ENCODE data around the gene ST7.
"Not testable (repeated sequence)": the region's sequence is repeated elsewhere in the genome, so short reads cannot be mapped to it uniquely, and the experiment has no call there.

Gene ST7

DNA sequence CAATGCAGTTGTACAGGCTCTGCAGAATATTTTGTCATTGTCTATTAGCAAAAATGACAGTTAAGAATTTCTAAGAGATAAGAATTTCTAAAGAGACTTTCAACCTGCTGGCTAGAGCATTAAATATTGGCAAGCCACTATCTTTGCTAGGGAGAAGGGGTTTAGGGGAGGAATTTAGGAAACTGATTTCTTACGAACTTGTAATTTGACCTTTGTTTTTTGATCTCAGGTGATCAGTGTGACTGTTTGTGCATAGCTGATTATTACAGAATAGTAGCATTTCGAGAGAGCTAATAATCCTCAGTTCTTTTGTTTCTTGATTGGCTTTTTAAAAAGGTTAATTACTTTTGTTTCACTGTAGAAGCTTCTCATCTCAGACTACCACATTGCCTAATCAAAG lies 68.1 kb downstream of the ST7 start:
- peaks cover 0 to 11% (median 9%) of the 10 kb centered on the region in 5 donors for H3K4me1 ChIP-seq (ENCODE audit: control insufficient read depth in 5 of 5, insufficient read depth in 5 of 5, low read length in 5 of 5)
- no peaks in the 10 kb centered on the region for H3K36me3 ChIP-seq (ENCODE audit: control insufficient read depth in 5 of 5, insufficient read depth in 5 of 5, low read length in 5 of 5)
- no peak overlapping the region for H3K4me3 ChIP-seq (ENCODE audit: low read depth in 1 of 5, low read length in 5 of 5)
- H3K27ac ChIP-seq (ENCODE audit: low read depth, low read length) = no peak overlapping the region
- no peak overlapping the region for H3K9ac ChIP-seq (ENCODE audit: low read length in 5 of 5)
- no peaks in the 10 kb centered on the region for H3K9me3 ChIP-seq (ENCODE audit: control insufficient read depth in 5 of 5, low read length in 5 of 5)
- no peaks in the 10 kb centered on the region for H3K27me3 ChIP-seq (ENCODE audit: control insufficient read depth in 5 of 5, insufficient read depth in 4 of 5, low read length in 5 of 5)

DNA sequence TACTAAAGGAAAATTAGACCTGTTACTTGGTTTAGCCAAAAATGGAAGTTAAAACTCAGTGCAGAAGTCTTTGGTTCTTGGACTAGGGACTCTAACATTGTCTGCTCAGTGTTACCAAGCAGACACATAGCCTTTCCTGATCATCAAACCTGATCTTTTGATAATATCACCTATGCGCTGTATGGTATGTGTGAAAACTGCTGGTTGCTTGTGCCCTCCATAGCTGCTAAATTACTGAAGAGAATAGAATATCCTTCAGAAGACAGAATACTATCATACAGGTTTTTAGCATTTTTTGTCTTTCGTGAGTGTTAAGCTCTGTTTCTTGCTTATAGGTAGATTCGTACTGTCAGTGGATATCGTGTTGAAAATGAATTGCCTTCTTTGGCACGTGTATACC lies 68.7 kb downstream of the ST7 start:
- H3K4me3 ChIP-seq (ENCODE audit: low read depth in 1 of 5, low read length in 5 of 5) = no peak overlapping the region
- H3K27ac ChIP-seq (ENCODE audit: low read depth, low read length) = no peak overlapping the region
- H3K9ac ChIP-seq (ENCODE audit: low read length in 5 of 5) = no peak overlapping the region
- no peaks in the 10 kb centered on the region for H3K27me3 ChIP-seq (ENCODE audit: control insufficient read depth in 5 of 5, insufficient read depth in 4 of 5, low read length in 5 of 5)
- no peaks in the 10 kb centered on the region for H3K36me3 ChIP-seq (ENCODE audit: control insufficient read depth in 5 of 5, insufficient read depth in 5 of 5, low read length in 5 of 5)
- no peaks in the 10 kb centered on the region for H3K9me3 ChIP-seq (ENCODE audit: control insufficient read depth in 5 of 5, low read length in 5 of 5)
- H3K4me1 ChIP-seq (ENCODE audit: control insufficient read depth in 5 of 5, insufficient read depth in 5 of 5, low read length in 5 of 5) = peaks cover 0 to 11% (median 9%) of the 10 kb centered on the region in 5 donors

- H3K27me3 ChIP-seq (ENCODE audit: control insufficient read depth in 5 of 5, insufficient read depth in 4 of 5, low read length in 5 of 5) = no peaks in the 10 kb centered on the region
- H3K4me3 ChIP-seq (ENCODE audit: low read depth in 1 of 5, low read length in 5 of 5) = no peak overlapping the region
- H3K9ac ChIP-seq (ENCODE audit: low read length in 5 of 5) = no peak overlapping the region
- no peaks in the 10 kb centered on the region for H3K9me3 ChIP-seq (ENCODE audit: control insufficient read depth in 5 of 5, low read length in 5 of 5)
- no peaks in the 10 kb centered on the region for H3K36me3 ChIP-seq (ENCODE audit: control insufficient read depth in 5 of 5, insufficient read depth in 5 of 5, low read length in 5 of 5)
- peaks cover 0 to 11% (median 9%) of the 10 kb centered on the region in 5 donors for H3K4me1 ChIP-seq (ENCODE audit: control insufficient read depth in 5 of 5, insufficient read depth in 5 of 5, low read length in 5 of 5)
- no peak overlapping the region for H3K27ac ChIP-seq (ENCODE audit: low read depth, low read length)
Observed at GRCh38 chr7:117023325-117023854, 70.1 kb downstream of the ST7 start.

GRCh38 chr7:117024811-117025210 lies 71.5 kb downstream of the ST7 start:
- Histone ChIP-seq H3K9me3 (ENCODE audit: control insufficient read depth in 5 of 5, low read length in 5 of 5) (peaks cover 0 to 6% (median 2%) of the 10 kb centered on the region in 5 donors), H3K4me1 (ENCODE audit: control insufficient read depth in 5 of 5, insufficient read depth in 5 of 5, low read length in 5 of 5) (peaks cover 0 to 9% (median 9%) of the 10 kb centered on the region in 5 donors), H3K9ac (ENCODE audit: low read length in 5 of 5) (no peak overlapping the region), H3K4me3 (ENCODE audit: low read depth in 1 of 5, low read length in 5 of 5) (no peak overlapping the region), H3K27me3 (ENCODE audit: control insufficient read depth in 5 of 5, insufficient read depth in 4 of 5, low read length in 5 of 5) (no peaks in the 10 kb centered on the region), H3K27ac (ENCODE audit: low read depth, low read length) (no peak overlapping the region), H3K36me3 (ENCODE audit: control insufficient read depth in 5 of 5, insufficient read depth in 5 of 5, low read length in 5 of 5) (no peaks in the 10 kb centered on the region)

DNA sequence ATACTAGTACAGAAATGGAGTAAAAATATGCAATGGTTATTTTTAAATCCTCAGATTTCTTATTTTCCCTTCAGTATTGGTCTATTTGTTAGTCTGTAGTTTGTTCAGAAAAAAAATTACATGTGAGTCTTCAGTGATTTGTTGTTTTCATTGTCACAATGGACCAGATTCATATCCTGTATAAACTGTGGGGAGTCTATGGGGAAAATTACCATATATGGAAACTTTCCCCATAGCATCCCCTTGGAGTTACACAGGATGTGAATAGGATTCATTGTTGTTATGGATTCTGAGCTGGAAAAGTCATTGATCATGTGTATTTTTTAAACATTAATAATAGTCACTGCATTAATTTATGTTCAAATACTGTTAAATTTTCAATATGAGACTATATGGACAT lies 72.6 kb downstream of the ST7 start:
- Histone ChIP-seq H3K27me3 (ENCODE audit: control insufficient read depth in 5 of 5, insufficient read depth in 4 of 5, low read length in 5 of 5) (no peaks in the 10 kb centered on the region), H3K27ac (ENCODE audit: low read depth, low read length) (no peak overlapping the region), H3K4me3 (ENCODE audit: low read depth in 1 of 5, low read length in 5 of 5) (no peak overlapping the region), H3K9ac (ENCODE audit: low read length in 5 of 5) (no peak overlapping the region), H3K4me1 (ENCODE audit: control insufficient read depth in 5 of 5, insufficient read depth in 5 of 5, low read length in 5 of 5) (no peaks in the 10 kb centered on the region), H3K36me3 (ENCODE audit: control insufficient read depth in 5 of 5, insufficient read depth in 5 of 5, low read length in 5 of 5) (no peaks in the 10 kb centered on the region), H3K9me3 (ENCODE audit: control insufficient read depth in 5 of 5, low read length in 5 of 5) (peaks cover 0 to 10% (median 2%) of the 10 kb centered on the region in 5 donors)

DNA sequence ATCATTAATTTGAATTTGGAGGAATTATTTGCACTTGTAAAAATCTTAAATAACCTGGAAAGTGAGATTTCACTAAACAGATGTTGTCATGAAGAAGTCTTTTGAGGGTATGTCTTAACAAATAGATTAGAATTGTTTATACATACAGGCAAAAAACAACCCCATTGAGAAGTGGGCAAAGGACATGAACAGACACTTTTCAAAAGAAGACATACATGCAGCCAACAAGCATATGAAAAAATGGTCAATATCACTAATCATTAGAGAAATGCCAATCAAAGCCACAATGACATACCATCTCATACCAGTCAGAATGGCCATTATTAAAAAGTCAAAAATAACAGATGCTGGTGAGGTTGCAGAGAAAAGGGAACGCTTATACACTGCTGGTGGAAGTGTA lies 77.0 kb downstream of the ST7 start:
- H3K27me3 ChIP-seq (ENCODE audit: control insufficient read depth in 5 of 5, insufficient read depth in 4 of 5, low read length in 5 of 5); H3K27ac ChIP-seq (ENCODE audit: low read depth, low read length); H3K36me3 ChIP-seq (ENCODE audit: control insufficient read depth in 5 of 5, insufficient read depth in 5 of 5, low read length in 5 of 5); H3K4me1 ChIP-seq (ENCODE audit: control insufficient read depth in 5 of 5, insufficient read depth in 5 of 5, low read length in 5 of 5); H3K4me3 ChIP-seq (ENCODE audit: low read depth in 1 of 5, low read length in 5 of 5); H3K9ac ChIP-seq (ENCODE audit: low read length in 5 of 5): not testable (repeated sequence)
- H3K9me3 ChIP-seq (ENCODE audit: control insufficient read depth in 5 of 5, low read length in 5 of 5) = peaks cover 0 to 10% (median 2%) of the 10 kb centered on the region in 5 donors

DNA sequence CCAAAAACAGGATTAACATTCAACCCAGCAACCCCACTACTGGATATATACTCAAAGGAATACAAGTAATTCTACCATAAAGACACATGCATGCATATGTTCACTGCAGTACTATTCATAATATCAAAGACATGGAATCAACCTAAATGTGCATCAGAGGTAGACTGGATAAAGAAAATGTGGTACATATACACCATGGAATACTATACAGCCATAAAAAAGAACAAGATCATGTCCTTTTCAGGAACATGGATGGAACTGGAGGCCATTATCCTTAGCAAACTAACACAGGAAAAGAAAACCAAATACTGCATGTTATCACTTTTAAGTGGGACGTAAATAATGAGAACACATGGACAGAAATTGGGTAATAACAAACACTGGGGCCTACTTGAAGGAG lies 77.5 kb downstream of the ST7 start:
- H3K36me3 ChIP-seq (ENCODE audit: control insufficient read depth in 5 of 5, insufficient read depth in 5 of 5, low read length in 5 of 5); H3K4me1 ChIP-seq (ENCODE audit: control insufficient read depth in 5 of 5, insufficient read depth in 5 of 5, low read length in 5 of 5); H3K9ac ChIP-seq (ENCODE audit: low read length in 5 of 5); H3K4me3 ChIP-seq (ENCODE audit: low read depth in 1 of 5, low read length in 5 of 5); H3K27me3 ChIP-seq (ENCODE audit: control insufficient read depth in 5 of 5, insufficient read depth in 4 of 5, low read length in 5 of 5); H3K27ac ChIP-seq (ENCODE audit: low read depth, low read length): not testable (repeated sequence)
- H3K9me3 ChIP-seq (ENCODE audit: control insufficient read depth in 5 of 5, low read length in 5 of 5) = peaks cover 0 to 10% (median 2%) of the 10 kb centered on the region in 5 donors

DNA sequence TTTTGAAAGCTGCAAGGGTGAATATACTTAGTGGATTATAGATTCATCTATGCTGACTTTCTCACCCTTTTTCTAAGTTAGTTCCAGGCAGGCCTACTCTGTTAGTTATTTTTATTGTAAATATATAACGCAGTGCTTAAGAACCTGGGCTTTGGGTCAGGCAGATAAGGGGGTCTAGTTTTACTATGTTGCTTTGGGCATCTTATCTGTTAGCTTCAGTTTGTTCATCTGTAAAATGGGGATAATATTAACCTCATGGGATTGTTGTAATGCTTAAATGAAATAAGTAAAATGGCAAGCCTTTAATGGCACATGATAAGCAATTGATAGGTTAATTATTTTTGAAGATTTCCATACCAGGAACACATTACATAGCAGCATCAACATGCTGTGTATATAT lies 79.5 kb downstream of the ST7 start:
- Histone ChIP-seq H3K4me1 (ENCODE audit: control insufficient read depth in 5 of 5, insufficient read depth in 5 of 5, low read length in 5 of 5) (peaks cover 0 to 4% (median 0%) of the 10 kb centered on the region in 5 donors), H3K27me3 (ENCODE audit: control insufficient read depth in 5 of 5, insufficient read depth in 4 of 5, low read length in 5 of 5) (no peaks in the 10 kb centered on the region), H3K9ac (ENCODE audit: low read length in 5 of 5) (no peak overlapping the region), H3K9me3 (ENCODE audit: control insufficient read depth in 5 of 5, low read length in 5 of 5) (peaks cover 0 to 10% (median 2%) of the 10 kb centered on the region in 5 donors), H3K4me3 (ENCODE audit: low read depth in 1 of 5, low read length in 5 of 5) (no peak overlapping the region), H3K27ac (ENCODE audit: low read depth, low read length) (no peak overlapping the region), H3K36me3 (ENCODE audit: control insufficient read depth in 5 of 5, insufficient read depth in 5 of 5, low read length in 5 of 5) (no peaks in the 10 kb centered on the region)

- peaks cover 0 to 4% (median 0%) of the 10 kb centered on the region in 5 donors for H3K4me1 ChIP-seq (ENCODE audit: control insufficient read depth in 5 of 5, insufficient read depth in 5 of 5, low read length in 5 of 5)
- no peak overlapping the region for H3K27ac ChIP-seq (ENCODE audit: low read depth, low read length)
Observed at GRCh38 chr7:117034851-117035464, 81.7 kb downstream of the ST7 start.

GRCh38 chr7:117035465-117035862 lies 82.2 kb downstream of the ST7 start:
- peaks cover 0 to 2% (median 0%) of the 10 kb centered on the region in 5 donors for H3K9me3 ChIP-seq (ENCODE audit: control insufficient read depth in 5 of 5, low read length in 5 of 5)
- no peaks in the 10 kb centered on the region for H3K36me3 ChIP-seq (ENCODE audit: control insufficient read depth in 5 of 5, insufficient read depth in 5 of 5, low read length in 5 of 5)
- no peak overlapping the region for H3K4me3 ChIP-seq (ENCODE audit: low read depth in 1 of 5, low read length in 5 of 5)
- no peak overlapping the region for H3K9ac ChIP-seq (ENCODE audit: low read length in 5 of 5)
- H3K27me3 ChIP-seq (ENCODE audit: control insufficient read depth in 5 of 5, insufficient read depth in 4 of 5, low read length in 5 of 5) = no peaks in the 10 kb centered on the region
- no peak overlapping the region for H3K27ac ChIP-seq (ENCODE audit: low read depth, low read length)
- H3K4me1 ChIP-seq (ENCODE audit: control insufficient read depth in 5 of 5, insufficient read depth in 5 of 5, low read length in 5 of 5) = peaks cover 0 to 4% (median 0%) of the 10 kb centered on the region in 5 donors

More at GRCh38 chr7:117034851-117035464, 81.7 kb downstream of the ST7 start:
- no peaks in the 10 kb centered on the region for H3K36me3 ChIP-seq (ENCODE audit: control insufficient read depth in 5 of 5, insufficient read depth in 5 of 5, low read length in 5 of 5)
- H3K27me3 ChIP-seq (ENCODE audit: control insufficient read depth in 5 of 5, insufficient read depth in 4 of 5, low read length in 5 of 5) = no peaks in the 10 kb centered on the region
- H3K9me3 ChIP-seq (ENCODE audit: control insufficient read depth in 5 of 5, low read length in 5 of 5) = peaks cover 0 to 4% (median 0%) of the 10 kb centered on the region in 5 donors
- no peak overlapping the region for H3K9ac ChIP-seq (ENCODE audit: low read length in 5 of 5)
- no peak overlapping the region for H3K4me3 ChIP-seq (ENCODE audit: low read depth in 1 of 5, low read length in 5 of 5)

All from subcutaneous abdominal adipose tissue (tissue), 5 donors.